Astrocyte (in vitro differentiated cells and primary cell): Measurements from ENCODE around the gene GLYR1.

Experiments
- EZH2 ChIP-seq: IDR thresholded peaks from 2 replicates; pipeline ENCODE4 v1.6.1; 2012; ENCODE audit warnings: mild to moderate bottlenecking, low read length, inconsistent platforms; ENCODE audit not compliant: insufficient read depth
- TF ChIP-seq, protein P1 (sequence below): IDR thresholded peaks from 2 replicates; pipeline ENCODE4 v1.5.1; 2011; ENCODE audit warnings: low read depth, mild to moderate bottlenecking, inconsistent platforms, low read length, moderate library complexity; ENCODE audit not compliant: insufficient read depth

DNA sequence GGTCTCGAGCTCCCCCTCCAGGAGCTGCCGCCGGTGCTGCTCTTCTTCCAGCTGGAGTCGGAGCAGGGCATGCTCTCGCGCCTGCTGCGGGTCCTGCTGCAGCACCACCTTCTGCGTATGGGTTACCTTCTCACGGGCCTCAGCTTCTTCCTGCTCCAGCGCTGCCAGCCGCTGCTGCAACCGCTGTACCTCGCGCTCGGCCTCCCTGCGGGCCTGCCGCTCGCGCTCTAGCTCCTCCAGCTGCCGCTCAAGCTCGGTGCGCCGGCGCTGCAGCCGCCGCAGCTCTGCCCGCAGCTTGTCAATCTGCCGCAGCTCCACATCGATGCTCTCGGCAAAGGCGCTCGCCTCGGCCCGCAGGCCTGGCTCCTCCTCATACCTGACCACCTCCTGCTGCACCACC is 37.1 kb upstream of the GLYR1 start:
- TF ChIP-seq, protein P1, sequence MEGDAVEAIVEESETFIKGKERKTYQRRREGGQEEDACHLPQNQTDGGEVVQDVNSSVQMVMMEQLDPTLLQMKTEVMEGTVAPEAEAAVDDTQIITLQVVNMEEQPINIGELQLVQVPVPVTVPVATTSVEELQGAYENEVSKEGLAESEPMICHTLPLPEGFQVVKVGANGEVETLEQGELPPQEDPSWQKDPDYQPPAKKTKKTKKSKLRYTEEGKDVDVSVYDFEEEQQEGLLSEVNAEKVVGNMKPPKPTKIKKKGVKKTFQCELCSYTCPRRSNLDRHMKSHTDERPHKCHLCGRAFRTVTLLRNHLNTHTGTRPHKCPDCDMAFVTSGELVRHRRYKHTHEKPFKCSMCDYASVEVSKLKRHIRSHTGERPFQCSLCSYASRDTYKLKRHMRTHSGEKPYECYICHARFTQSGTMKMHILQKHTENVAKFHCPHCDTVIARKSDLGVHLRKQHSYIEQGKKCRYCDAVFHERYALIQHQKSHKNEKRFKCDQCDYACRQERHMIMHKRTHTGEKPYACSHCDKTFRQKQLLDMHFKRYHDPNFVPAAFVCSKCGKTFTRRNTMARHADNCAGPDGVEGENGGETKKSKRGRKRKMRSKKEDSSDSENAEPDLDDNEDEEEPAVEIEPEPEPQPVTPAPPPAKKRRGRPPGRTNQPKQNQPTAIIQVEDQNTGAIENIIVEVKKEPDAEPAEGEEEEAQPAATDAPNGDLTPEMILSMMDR, result no peak
- TF ChIP-seq EZH2, result no peak
